Activated CD8-positive, alpha-beta T cell treated with anti-CD3 and anti-CD28 coated beads for 36 hours (primary cell): ENCODE results near the gene ZNF771. TPM values are rescaled to one million over a fixed set of nuclear protein-coding genes. Genes with fewer than 3 reads are reported as not detected.

Experiments used
- ATAC-seq: fragments of 200-7000 bp; cut with Tn5 transposase; one replicate; pipeline ENCODE4 v1.10.0; 2021; ENCODE audit warnings: mild to moderate bottlenecking, moderate library complexity
- CTCF ChIA-PET: fragments of 350-600 bp; sonication (Branson Sonifier 250); formaldehyde crosslinking; loops from one replicate; lab custom pipeline; 2021; ENCODE audit warnings: antibody characterized with exemption; lab: Charles Lee
- POLR2A ChIA-PET: fragments of 350-600 bp; sonication (Branson Sonifier 250); formaldehyde crosslinking; loops from one replicate; lab custom pipeline; 2021; ENCODE audit warnings: antibody characterized with exemption; lab: Charles Lee
- DNase-seq: peaks from one replicate; pipeline ENCODE4 v3.0.0-alpha.2; 2020
- H3K27ac Mint-ChIP-seq: one replicate; pipeline ENCODE4 v1.8.0; 2021; ENCODE audit warnings: mild to moderate bottlenecking, mixed read lengths
- H3K27me3 Mint-ChIP-seq: one replicate; pipeline ENCODE4 v1.8.0; 2021; ENCODE audit warnings: mixed read lengths
- H3K36me3 Mint-ChIP-seq: one replicate; pipeline ENCODE4 v1.8.0; 2021; ENCODE audit warnings: low read depth, mixed read lengths
- H3K4me1 Mint-ChIP-seq: one replicate; pipeline ENCODE4 v1.8.0; 2021; ENCODE audit warnings: low read depth, mixed read lengths
- H3K4me3 Mint-ChIP-seq: one replicate; pipeline ENCODE4 v1.8.0; 2021; ENCODE audit warnings: mild to moderate bottlenecking, moderate library complexity, mixed read lengths
- H3K9me3 Mint-ChIP-seq: one replicate; pipeline ENCODE4 v1.8.0; 2021; ENCODE audit warnings: mixed read lengths
- CTCF ChIP-seq: fragments of 200-600 bp; IDR thresholded peaks from one replicate; pipeline ENCODE4 v1.8.0; 2022; ENCODE audit warnings: antibody characterized with exemption, mild to moderate bottlenecking
- intact Hi-C: fragments of 100-400 bp; cut with micrococcal nuclease; formaldehyde crosslinking; loops from one replicate; pipeline ENCODE4 v1.10.0; 2022
- total RNA-seq, 2 experiments: library from RNA; stranded (reverse); gene quantifications; one replicate each; pipeline ENCODE4 v1.2.3, GENCODE V29; 2021

ZNF771 gene
- total RNA-seq = 1 to 10 TPM; 5.4 to 6.6 TPM

DNA sequence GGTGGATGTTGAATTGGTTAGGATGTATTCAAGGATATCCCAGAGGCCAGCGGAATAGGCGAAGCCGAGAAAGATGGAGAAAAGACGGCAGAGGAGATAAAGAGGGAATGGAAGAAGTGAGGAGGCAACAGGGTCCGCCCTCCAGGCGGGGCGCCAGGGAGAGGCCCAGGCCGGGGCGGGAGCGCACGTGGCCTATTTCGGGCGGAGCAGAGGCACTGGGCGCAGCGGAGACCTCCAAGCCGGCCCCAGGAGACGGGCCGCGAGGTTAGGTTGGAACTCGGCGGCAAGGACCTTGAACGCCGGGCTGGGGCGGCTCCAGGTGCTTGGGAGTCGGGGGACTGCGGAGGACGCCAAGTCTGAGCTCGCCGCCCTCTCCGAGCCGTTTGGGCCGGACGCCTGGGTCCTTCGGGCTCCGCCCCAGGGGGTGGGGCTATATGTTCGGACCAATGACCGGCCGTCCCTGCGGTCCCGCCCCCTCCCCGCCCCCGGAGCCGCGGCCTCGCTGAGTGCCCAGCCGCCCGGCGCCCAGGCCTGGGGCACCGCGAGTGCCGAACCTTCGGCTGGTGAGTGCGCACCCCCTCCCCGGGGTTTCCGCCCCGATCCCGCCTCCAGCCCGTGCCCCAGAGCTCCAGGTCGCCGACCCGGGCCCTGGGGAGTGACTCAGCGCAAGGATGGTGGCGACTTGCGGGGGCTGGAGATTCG lies at the start of gene ZNF771:
Gene ZNF771 (plus strand): TSS at position 505 of the 702 bp plus-strand sequence. CDS start 448 bp downstream, outside the sequence.
- ChIA-PET CTCF (interaction anchor here (0.6 to 5.0 kb wide), 14 partner anchors 8 to 315 kb away, joined by 3 to 51 read pairs (median 6); partner anchors contain the start of genes CD2BP2, DCTPP1, SEPTIN1 and TBX6), POLR2A (interaction anchor here (0.6 to 4.2 kb wide), 16 partner anchors 9 to 314 kb away, joined by 3 to 38 read pairs (median 4); partner anchors contain the start of genes CD2BP2, DCTPP1, MAPK3 and SEPTIN1)
- Mint-ChIP-seq H3K4me1 (peaks cover 28% of the 10 kb centered on the region), H3K27ac (peak within 1 kb of the TSS; percentile 98), H3K9me3 (no peaks in the 10 kb centered on the region), H3K36me3 (peaks cover 14% of the 10 kb centered on the region), H3K4me3 (peak within 1 kb of the TSS; percentile 93), H3K27me3 (no peaks in the 10 kb centered on the region)
- no peak for TF ChIP-seq CTCF
- peak; percentile 89 for ATAC-seq
- DNase-seq = peak; percentile 95
- intact Hi-C loops = loop anchor here (5.0 kb wide), 1 partner anchor 35 kb away; the partner anchor contains the start of genes MYL11 and TBC1D10B

GRCh38 chr16:30357715-30358576 lies 49.5 kb upstream of the ZNF771 start:
- no peaks in the 10 kb centered on the region for H3K27me3 Mint-ChIP-seq
- peaks cover 22% of the 10 kb centered on the region for H3K36me3 Mint-ChIP-seq
- H3K4me1 Mint-ChIP-seq = peaks cover 32% of the 10 kb centered on the region
- DNase-seq (no peak), ATAC-seq (no peak)
- peak overlapping the region; percentile 62 for H3K27ac Mint-ChIP-seq
- no peak for TF ChIP-seq CTCF
- intact Hi-C loops = no loop called here
- CTCF ChIA-PET = interaction anchor here (0.5 to 2.1 kb wide), 2 partner anchors 11 to 21 kb away, joined by 3 to 6 read pairs; no protein-coding TSS in a partner anchor
- H3K9me3 Mint-ChIP-seq = no peaks in the 10 kb centered on the region
- POLR2A ChIA-PET = interaction anchor here (1.1 to 9.7 kb wide), 4 partner anchors 13 to 23 kb away, joined by 3 to 73 read pairs (median 4); partner anchors contain the start of gene TBC1D10B
- no peak overlapping the region for H3K4me3 Mint-ChIP-seq

DNA sequence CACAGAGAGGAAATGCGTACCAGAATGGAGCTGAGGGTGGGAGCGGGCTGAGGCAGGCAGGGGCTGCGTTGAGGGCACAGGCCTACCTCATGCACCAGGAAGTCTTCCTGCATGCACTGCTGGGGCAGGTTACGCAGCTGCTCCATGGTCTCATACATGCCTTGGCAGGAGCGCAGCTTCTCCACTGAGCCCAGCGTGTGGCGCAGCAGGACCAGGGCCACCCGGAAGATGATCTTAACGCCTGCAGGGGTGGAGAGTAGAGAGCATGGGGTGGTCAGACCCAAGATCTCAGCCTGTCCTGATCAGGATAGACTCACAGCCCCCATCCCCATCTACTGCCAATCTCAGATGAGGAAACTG lies 48.8 kb upstream of the ZNF771 start:
- CTCF ChIA-PET = interaction anchor here (0.5 to 2.1 kb wide), 2 partner anchors 10 to 21 kb away, joined by 3 to 6 read pairs; no protein-coding TSS in a partner anchor
- POLR2A ChIA-PET = interaction anchor here (1.1 to 9.7 kb wide), 2 partner anchors 12 to 20 kb away, joined by 4 to 73 read pairs; partner anchors contain the start of gene TBC1D10B
- ATAC-seq = no peak

More for the DNA sequence above, 48.8 kb upstream of the ZNF771 start:
- H3K27me3 Mint-ChIP-seq = no peaks in the 10 kb centered on the region
- no peak for TF ChIP-seq CTCF
- peaks cover 28% of the 10 kb centered on the region for H3K4me1 Mint-ChIP-seq
- intact Hi-C loops = no loop called here
- no peak overlapping the region for H3K27ac Mint-ChIP-seq
- H3K4me3 Mint-ChIP-seq = no peak overlapping the region
- no peaks in the 10 kb centered on the region for H3K9me3 Mint-ChIP-seq
- H3K36me3 Mint-ChIP-seq = peaks cover 23% of the 10 kb centered on the region
- no peak for DNase-seq
